NCI-H2196 (cell line): Measurements from ENCODE around the gene FARS2.
"Not testable (repeated sequence)": the region's sequence is repeated elsewhere in the genome, so short reads cannot be mapped to it uniquely, and the experiment has no call there.

ENCODE experiments used
- DNase-seq: peaks from one replicate; lab custom pipeline; 2025; ENCODE audit not compliant: unreplicated experiment; lab: John Stamatoyannopoulos, UW

FARS2 gene

GRCh38 chr6:5656695-5657094, 395.4 kb downstream of the FARS2 start:
- DNase-seq, result not testable (repeated sequence)

GRCh38 chr6:5657684-5658430, 396.5 kb downstream of the FARS2 start:
- no peak for DNase-seq

GRCh38 chr6:5659467-5659866, 398.2 kb downstream of the FARS2 start:
- DNase-seq, result no peak

- no peak for DNase-seq
Measured at GRCh38 chr6:5660772-5661171, 399.5 kb downstream of the FARS2 start.

GRCh38 chr6:5662797-5663196, 401.5 kb downstream of the FARS2 start:
- DNase-seq, result no peak

- DNase-seq, result no peak
Measured at GRCh38 chr6:5663259-5663658, 401.9 kb downstream of the FARS2 start.

GRCh38 chr6:5663739-5664138, 402.4 kb downstream of the FARS2 start:
- no peak for DNase-seq

GRCh38 chr6:5664149-5664548, 402.8 kb downstream of the FARS2 start:
- no peak for DNase-seq

GRCh38 chr6:5665173-5665572, 403.9 kb downstream of the FARS2 start:
- DNase-seq, result no peak

- no peak for DNase-seq
Measured at GRCh38 chr6:5665667-5666066, 404.4 kb downstream of the FARS2 start.

GRCh38 chr6:5666695-5667094, 405.4 kb downstream of the FARS2 start:
- no peak for DNase-seq

GRCh38 chr6:5667737-5668136, 406.4 kb downstream of the FARS2 start:
- no peak for DNase-seq

GRCh38 chr6:5670381-5670780, 409.1 kb downstream of the FARS2 start:
- DNase-seq, result no peak

- DNase-seq, result no peak
Measured at GRCh38 chr6:5670811-5671561, 409.7 kb downstream of the FARS2 start.

GRCh38 chr6:5671601-5672559, 410.6 kb downstream of the FARS2 start:
- no peak for DNase-seq

- no peak for DNase-seq
Measured at GRCh38 chr6:5672581-5673011, 411.3 kb downstream of the FARS2 start.

GRCh38 chr6:5673019-5673790, 411.9 kb downstream of the FARS2 start:
- DNase-seq, result no peak

GRCh38 chr6:5674141-5674540, 412.8 kb downstream of the FARS2 start:
- no peak for DNase-seq

GRCh38 chr6:5674721-5675120, 413.4 kb downstream of the FARS2 start:
- DNase-seq, result no peak

GRCh38 chr6:5676701-5677100, 415.4 kb downstream of the FARS2 start:
- DNase-seq, result no peak
